Mesenteric fat pad (tissue), 1 donor: ENCODE measurements around the gene ADM5. TPM values are rescaled to one million over a fixed set of nuclear protein-coding genes. Genes with fewer than 3 reads are reported as not detected.

Experiments used
- DNase-seq: peaks from one replicate; pipeline ENCODE4 v3.0.0-alpha.2; 2020; ENCODE audit warnings: low spot score
- total RNA-seq: library from RNA; stranded (reverse); fragmentation: NEBNext Ultra II Directional; extraction: Animal tissue kit (Norgen Biotek cat#: 25700); gene quantifications from one replicate; pipeline ENCODE4 v1.2.1, GENCODE V29; 2021
- donor health status: DM: yes; HTN: yes; CAD: no.

The ADM5 gene
- total RNA-seq, 1 donor from 2014 or later: 1.3 TPM

- DNase-seq: no peak
Observed at GRCh38 chr19:49679771-49680413, 9.5 kb upstream of the ADM5 start.

GRCh38 chr19:49680421-49681351 lies 8.7 kb upstream of the ADM5 start:
- peak; percentile 97 for DNase-seq

GRCh38 chr19:49681830-49682229 lies 7.6 kb upstream of the ADM5 start:
- no peak for DNase-seq

- DNase-seq: no peak
Observed at GRCh38 chr19:49682274-49682673, 7.1 kb upstream of the ADM5 start.

GRCh38 chr19:49683814-49684250 lies 5.6 kb upstream of the ADM5 start:
- DNase-seq: no peak

- DNase-seq: no peak
Observed at GRCh38 chr19:49684251-49684982, 5.0 kb upstream of the ADM5 start.

GRCh38 chr19:49684983-49685553 lies 4.3 kb upstream of the ADM5 start:
- DNase-seq: no peak

GRCh38 chr19:49685845-49686332 lies 3.5 kb upstream of the ADM5 start:
- no peak for DNase-seq

- no peak for DNase-seq
Observed at GRCh38 chr19:49686503-49687088, 2.8 kb upstream of the ADM5 start.

- no peak for DNase-seq
Observed at GRCh38 chr19:49687150-49687549, 2.2 kb upstream of the ADM5 start.

GRCh38 chr19:49687566-49688316 lies 1.7 kb upstream of the ADM5 start:
- DNase-seq: no peak

GRCh38 chr19:49688531-49689132 lies 762 bp upstream of the ADM5 start:
- DNase-seq: no peak

GRCh38 chr19:49690079-49690655 lies 773 bp downstream of the ADM5 start:
- no peak for DNase-seq

- no peak for DNase-seq
Observed at GRCh38 chr19:49690656-49691242, 1.4 kb downstream of the ADM5 start, which contains the start of gene CPT1C. Gene CPT1C, plus strand, starts transcription at chr19:49691116. Its CDS starts 1,137 bp downstream, at chr19:49692253.

- DNase-seq: no peak
Observed at GRCh38 chr19:49691243-49692146, 2.1 kb downstream of the ADM5 start.

GRCh38 chr19:49692147-49692506 lies 2.7 kb downstream of the ADM5 start:
- no peak for DNase-seq

- no peak for DNase-seq
Observed at GRCh38 chr19:49696115-49696514, 6.7 kb downstream of the ADM5 start.

GRCh38 chr19:49696865-49697264 lies 7.5 kb downstream of the ADM5 start:
- no peak for DNase-seq
